GM12874 (cell line): ENCODE data around the gene LTC4S.

Experiments used
- TF ChIP-seq, protein P1 (sequence below): IDR thresholded peaks from 2 replicates; pipeline ENCODE4 v1.5.1; 2011; ENCODE audit warnings: low read depth, mild to moderate bottlenecking, control low read depth, low read length, moderate library complexity; ENCODE audit not compliant: insufficient read depth

Gene LTC4S

DNA sequence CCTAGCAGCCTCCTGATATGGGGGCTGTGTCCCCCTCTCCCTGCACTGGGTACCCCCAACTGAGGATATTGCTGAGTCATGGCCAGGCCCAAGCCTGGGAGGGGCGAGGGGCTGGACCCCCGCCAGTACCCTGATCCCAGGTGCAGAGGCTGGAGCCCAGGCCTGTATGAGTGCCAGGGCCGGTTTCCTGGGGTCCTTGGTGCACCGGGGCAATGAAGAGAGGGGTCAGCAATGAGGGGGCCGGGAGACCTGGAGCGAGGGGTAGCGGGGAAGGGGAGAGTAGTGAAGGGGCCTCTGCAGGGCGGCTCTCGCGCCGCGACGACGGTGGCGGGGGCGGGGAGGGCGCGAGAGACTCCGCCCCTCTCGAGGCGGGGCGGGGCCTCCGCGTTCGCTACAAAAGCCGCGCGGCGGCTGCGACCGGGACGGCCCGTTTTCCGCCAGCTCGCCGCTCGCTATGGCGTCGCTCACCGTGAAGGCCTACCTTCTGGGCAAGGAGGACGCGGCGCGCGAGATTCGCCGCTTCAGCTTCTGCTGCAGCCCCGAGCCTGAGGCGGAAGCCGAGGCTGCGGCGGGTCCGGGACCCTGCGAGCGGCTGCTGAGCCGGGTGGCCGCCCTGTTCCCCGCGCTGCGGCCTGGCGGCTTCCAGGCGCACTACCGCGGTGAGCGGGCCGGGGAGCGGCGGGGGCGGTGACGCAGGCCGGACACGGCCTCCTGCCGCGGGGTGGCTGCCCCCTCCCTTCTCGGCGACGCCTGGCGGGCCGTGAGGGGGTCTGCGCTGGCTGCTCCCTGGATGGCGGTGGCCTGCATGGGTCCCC is 26.9 kb downstream of the LTC4S start, which contains the start of gene SQSTM1:
SQSTM1 (plus strand) TSS at position 423 of the 815 bp plus-strand sequence; CDS start at position 455, 32 bp downstream.
- TF ChIP-seq, protein P1, sequence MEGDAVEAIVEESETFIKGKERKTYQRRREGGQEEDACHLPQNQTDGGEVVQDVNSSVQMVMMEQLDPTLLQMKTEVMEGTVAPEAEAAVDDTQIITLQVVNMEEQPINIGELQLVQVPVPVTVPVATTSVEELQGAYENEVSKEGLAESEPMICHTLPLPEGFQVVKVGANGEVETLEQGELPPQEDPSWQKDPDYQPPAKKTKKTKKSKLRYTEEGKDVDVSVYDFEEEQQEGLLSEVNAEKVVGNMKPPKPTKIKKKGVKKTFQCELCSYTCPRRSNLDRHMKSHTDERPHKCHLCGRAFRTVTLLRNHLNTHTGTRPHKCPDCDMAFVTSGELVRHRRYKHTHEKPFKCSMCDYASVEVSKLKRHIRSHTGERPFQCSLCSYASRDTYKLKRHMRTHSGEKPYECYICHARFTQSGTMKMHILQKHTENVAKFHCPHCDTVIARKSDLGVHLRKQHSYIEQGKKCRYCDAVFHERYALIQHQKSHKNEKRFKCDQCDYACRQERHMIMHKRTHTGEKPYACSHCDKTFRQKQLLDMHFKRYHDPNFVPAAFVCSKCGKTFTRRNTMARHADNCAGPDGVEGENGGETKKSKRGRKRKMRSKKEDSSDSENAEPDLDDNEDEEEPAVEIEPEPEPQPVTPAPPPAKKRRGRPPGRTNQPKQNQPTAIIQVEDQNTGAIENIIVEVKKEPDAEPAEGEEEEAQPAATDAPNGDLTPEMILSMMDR: no peak

DNA sequence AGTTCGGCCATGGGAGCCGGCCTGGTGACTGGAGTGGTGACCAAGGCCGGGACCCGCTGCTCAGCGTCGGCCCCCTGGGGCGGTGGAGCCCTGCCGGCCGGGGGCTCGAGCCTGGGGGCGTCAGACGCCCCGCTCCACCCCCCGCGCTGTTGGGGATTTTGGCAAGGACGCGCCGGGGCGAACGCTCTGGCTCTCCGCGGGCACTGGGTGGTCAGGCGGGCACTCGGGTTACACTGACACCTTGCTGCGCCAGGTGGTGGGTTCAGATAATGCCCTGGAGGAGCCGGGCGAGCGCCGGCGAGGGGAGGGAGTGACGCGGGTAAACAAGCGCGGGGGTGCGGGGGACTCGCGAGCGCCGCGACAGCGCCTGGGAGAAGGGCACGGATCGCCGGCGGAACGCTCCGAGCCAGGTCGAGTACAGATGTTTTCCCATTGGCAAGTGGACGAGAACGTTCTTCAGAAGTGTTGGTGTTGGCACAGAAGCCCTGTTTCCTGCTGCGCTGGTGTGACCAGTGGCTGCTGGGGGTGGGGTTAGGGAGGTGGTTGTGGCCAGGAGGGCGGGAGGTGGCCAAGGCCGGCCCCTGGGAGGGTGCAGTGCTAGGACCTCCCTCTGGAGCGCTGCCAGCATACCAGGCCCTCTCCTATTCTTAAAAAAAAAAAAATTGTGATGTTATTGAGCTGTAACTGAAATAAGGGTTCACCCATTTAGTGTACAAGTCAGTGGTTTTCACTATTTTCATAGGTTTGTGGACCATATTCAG is 27.7 kb downstream of the LTC4S start:
- TF ChIP-seq, protein P1: no peak

DNA sequence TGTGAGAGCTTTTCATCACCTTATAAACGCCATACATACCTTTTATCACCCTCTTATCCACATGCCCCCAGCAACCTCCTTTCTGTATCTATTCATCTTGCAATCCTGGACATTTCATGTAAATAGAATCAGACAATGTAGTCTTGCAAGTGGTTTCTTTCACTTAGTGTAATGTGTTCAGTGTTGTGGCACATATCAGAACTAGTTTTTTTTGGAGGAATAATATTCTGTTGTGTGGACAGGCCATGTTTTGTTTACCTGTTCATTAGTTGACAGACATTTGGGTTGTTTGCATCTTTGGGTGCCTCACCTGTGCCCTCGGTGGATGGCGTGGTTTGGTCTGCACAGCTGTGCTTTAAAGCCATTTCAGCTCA is 28.3 kb downstream of the LTC4S start:
- TF ChIP-seq, protein P1: no peak

DNA sequence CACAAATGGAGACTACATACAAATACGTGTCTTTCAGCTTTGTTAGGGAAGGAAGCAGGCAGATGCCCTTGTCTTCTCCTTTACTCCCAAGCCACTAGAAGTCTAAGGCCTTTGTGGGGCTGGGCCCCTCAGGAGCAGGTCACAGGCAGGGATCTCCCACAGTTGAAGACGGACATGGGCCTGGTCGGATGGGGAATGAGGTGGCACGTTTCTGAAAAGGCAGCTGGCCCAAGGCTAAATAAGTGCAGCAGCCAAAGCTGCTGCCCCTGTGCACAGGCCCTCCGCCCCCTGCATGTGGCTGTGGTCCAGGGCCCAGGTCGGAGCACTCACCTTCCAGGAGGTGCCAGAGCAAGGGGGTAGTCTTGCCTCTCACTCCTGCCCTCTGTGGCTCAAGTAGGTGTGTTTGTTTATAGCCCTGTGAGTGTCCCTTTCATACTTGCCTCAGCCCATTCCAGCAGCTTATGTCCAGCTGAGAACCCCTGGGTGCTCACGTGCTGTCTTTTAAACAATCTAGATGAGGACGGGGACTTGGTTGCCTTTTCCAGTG is 28.7 kb downstream of the LTC4S start:
- TF ChIP-seq, protein P1: no peak

DNA sequence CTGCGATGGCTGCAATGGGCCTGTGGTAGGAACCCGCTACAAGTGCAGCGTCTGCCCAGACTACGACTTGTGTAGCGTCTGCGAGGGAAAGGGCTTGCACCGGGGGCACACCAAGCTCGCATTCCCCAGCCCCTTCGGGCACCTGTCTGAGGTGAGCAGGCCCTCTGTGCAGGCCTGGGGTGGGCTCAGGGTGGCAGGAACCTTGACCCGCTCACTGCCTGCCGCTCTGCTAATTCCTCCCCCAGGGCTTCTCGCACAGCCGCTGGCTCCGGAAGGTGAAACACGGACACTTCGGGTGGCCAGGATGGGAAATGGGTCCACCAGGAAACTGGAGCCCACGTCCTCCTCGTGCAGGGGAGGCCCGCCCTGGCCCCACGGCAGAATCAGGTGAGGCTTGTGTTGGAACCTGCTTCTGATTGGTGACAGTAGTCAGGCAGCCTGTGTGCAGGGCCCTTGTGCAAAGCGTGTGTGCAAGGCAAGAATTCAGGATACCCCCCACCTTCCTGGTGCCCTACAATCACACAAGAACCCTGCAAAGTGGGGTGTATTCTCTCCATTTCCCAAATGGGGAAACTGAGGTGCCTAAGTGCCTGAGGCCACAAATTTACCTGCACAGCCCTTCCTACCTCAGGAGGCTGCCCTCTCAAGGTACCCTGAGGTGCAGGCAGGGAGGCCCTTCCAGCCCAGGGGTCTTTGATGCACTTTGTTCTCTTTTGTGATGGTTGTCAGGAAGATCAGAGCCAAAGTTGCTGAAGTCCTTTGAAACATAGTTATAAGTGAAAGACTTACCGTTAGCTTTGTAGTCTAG is 30.4 kb downstream of the LTC4S start:
- TF ChIP-seq, protein P1: no peak

DNA sequence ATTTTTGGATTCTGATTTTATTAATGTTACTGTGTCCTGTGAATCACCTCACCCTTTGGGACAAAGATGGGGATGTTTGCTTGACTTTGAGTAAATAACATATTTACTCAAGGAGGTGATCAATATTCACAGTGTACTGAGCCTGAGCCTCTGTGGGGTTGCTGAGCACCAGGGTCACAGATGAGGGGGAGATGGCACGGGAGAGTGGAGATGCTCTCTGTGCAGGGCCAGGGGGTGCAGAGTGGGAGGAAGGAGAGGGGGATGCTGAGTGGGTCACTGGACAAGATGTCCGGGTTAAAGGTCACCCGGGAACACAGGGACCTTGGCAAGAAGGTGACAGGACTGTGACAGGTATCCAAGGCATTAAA is 30.9 kb downstream of the LTC4S start:
- TF ChIP-seq, protein P1: no peak
